T-helper 2 cell (primary cell): ENCODE results near the gene PIGN.

Experiments
- DNase-seq, 5 experiments: peaks; one replicate each; pipeline versions ENCODE4 v3.0.0 to v3.0.0-alpha.2; 2012 to 2022
- total RNA-seq, 2 donors: gene quantifications; one replicate each; lab custom pipeline; 2026; lab: John Stamatoyannopoulos, UW

Gene PIGN, protein sequence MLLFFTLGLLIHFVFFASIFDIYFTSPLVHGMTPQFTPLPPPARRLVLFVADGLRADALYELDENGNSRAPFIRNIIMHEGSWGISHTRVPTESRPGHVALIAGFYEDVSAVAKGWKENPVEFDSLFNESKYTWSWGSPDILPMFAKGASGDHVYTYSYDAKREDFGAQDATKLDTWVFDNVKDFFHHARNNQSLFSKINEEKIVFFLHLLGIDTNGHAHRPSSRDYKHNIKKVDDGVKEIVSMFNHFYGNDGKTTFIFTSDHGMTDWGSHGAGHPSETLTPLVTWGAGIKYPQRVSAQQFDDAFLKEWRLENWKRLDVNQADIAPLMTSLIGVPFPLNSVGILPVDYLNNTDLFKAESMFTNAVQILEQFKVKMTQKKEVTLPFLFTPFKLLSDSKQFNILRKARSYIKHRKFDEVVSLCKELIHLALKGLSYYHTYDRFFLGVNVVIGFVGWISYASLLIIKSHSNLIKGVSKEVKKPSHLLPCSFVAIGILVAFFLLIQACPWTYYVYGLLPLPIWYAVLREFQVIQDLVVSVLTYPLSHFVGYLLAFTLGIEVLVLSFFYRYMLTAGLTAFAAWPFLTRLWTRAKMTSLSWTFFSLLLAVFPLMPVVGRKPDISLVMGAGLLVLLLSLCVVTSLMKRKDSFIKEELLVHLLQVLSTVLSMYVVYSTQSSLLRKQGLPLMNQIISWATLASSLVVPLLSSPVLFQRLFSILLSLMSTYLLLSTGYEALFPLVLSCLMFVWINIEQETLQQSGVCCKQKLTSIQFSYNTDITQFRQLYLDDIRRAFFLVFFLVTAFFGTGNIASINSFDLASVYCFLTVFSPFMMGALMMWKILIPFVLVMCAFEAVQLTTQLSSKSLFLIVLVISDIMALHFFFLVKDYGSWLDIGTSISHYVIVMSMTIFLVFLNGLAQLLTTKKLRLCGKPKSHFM
- total RNA-seq = 15.0 to 29.4 reads per million in 2 donors

DNA sequence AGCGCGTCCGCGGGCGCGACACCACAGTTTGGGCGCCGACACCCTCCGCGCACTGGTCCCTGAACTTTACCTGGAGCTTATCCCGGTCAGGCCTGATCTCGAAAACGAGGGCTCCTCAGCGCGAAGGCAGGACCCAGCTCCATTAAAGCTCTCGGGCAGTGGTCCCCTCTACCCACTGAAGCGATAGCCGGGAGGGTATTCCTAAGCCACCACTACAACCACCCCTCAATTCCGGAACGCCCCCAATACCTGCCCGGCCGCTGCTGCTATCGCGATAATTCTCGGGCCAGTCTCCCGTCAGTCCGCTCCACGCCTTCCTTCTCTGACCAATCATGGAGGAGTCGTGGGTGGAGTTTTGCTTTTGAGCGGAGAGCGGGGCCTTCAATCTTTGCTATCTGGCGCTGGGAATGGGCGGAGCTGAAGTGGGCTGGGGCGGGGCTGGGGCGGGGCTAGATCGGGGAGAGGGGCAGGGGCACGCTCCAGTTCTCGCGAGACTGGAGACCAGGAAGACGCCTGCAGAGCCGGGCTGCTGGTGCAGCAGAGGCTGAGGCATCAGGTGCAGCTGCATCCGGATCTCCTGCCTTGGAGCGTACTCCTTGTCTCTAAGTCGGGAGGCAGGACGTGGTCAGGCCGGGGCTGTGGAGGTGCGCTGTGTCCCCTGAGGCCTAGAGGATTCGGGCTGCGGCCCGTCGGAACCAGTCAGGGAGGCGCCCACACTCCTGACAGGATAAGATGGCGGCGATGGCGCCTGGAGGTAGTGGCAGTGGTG, at the start of gene PIGN, which contains the start of gene RELCH:
TSS of gene PIGN (minus strand) at position 283 of the 769 bp plus-strand sequence. CDS start 25,703 bp downstream, outside the sequence.
TSS of gene RELCH (plus strand) at position 482 of the 769 bp plus-strand sequence. CDS start at position 733, 251 bp downstream.
- DNase-seq = peak; percentile 82 to 99 (median 92)

- DNase-seq = peak in 1 of 5 experiments; percentile 1
Observed at GRCh38 chr18:62236252-62236651, 49.4 kb upstream of the PIGN start.

- no peak for DNase-seq
Observed at GRCh38 chr18:62226047-62226446, 39.2 kb upstream of the PIGN start.

- no peak for DNase-seq
Observed at GRCh38 chr18:62224229-62224628, 37.4 kb upstream of the PIGN start.

DNA sequence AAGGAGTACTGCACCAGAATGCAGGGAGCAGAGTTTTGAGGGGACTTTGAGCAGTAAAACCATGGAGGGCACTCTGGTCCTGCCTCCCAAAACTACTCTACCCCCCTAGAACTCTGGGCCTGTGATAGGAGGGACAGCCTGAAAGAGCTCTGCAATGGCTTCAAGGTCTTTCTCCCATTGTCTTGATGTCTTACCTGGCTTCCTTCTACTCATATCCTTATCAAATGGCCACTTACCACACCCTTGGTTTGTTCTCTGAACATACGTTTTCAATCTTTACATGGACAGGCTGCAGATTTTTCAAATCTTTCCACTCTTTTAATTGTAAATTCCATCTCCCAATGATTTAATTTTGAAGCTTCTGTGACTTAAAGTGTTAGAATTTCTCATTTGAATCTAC, 27.9 kb upstream of the PIGN start:
- no peak for DNase-seq

DNA sequence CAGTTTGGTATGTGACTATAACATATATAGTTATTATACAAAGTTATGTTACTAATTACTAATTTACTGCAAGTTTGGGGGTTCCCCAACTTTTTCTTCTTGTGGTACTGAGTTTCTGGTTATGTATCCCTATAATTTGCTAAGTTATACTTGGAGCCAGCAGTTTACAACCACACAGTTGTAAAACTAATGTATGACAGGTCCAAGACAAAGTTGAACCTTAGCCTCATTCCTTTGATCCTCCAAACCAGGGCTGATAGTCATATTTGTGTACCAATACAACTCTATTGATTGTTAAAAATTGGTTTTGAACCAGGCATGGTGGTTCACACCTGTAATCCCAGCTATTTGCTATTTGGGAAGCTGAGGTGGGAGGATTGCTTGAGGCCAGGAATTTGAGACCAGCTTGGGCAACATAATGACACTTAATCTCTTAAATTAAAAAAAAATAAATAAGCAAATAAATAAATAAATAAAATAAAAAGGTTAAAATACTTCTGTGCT, 24.5 kb upstream of the PIGN start:
- no peak for DNase-seq

- DNase-seq = no peak
Observed at GRCh38 chr18:62210138-62210537, 23.3 kb upstream of the PIGN start.

GRCh38 chr18:62209046-62209445, 22.2 kb upstream of the PIGN start:
- DNase-seq = no peak

GRCh38 chr18:62206593-62206992, 19.7 kb upstream of the PIGN start:
- no peak for DNase-seq

- DNase-seq = no peak
Observed at GRCh38 chr18:62205824-62206223, 19.0 kb upstream of the PIGN start.

DNA sequence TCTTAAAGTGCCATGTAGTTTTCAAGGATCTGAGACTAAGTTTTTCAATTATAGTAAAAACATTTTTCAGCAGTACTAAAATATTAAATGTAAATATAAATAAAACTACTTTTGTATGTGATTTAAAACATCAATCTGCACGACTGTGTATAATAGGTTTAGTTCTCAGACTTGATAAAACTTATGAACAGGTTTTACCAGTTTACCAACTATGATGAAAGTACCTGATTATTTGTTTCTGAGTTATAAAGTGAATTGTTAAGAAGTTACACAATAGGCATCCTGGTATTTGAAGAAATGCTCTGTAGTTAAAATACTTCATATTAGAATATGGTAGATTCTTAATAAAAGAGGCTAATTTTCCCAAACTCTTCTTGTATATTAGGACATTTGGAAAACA, 15.0 kb upstream of the PIGN start:
- DNase-seq = no peak

- DNase-seq = no peak
Observed at GRCh38 chr18:62200121-62200914, 13.5 kb upstream of the PIGN start.

DNA sequence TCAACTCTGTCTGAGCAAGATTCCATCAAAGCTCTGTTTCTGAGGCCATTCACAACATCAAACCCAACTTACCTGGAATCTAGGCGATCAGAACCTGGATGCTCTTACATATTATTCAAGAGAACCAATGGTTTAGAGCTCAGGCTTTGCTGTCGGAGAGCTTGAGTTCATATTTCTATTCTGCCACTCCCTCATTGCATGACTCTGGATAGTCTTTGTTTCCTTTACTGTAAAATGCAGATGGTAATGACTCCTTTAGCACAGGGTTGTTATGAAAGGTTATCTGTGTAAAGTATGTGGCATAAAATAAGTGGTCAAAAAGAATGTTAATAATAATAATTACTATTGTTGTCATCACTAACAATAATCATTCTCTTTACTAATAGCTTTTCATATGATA, 12.8 kb upstream of the PIGN start:
- no peak for DNase-seq

- no peak for DNase-seq
Observed at GRCh38 chr18:62198259-62198658, 11.4 kb upstream of the PIGN start.

- DNase-seq = no peak
Observed at GRCh38 chr18:62196980-62197379, 10.1 kb upstream of the PIGN start.

DNA sequence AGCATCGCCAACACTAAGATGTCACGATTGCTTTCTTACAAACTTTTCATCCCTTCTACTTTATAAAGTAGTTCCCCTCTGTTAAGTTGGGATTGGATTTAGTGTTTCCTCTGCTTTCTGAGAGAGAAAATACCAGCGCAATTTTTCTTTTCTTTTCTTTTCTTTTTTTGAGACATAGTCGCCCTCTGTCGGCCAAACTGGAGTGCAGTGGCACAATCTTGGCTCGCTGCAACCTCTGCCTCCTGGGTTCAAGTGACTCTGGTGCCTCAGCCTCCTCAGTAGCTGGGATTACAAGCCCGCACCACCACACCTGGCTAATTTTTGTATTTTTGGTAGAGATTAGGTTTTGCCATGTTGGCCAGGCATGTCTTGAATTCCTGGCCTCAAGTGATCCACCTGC, 9.2 kb upstream of the PIGN start:
- DNase-seq = no peak

DNA sequence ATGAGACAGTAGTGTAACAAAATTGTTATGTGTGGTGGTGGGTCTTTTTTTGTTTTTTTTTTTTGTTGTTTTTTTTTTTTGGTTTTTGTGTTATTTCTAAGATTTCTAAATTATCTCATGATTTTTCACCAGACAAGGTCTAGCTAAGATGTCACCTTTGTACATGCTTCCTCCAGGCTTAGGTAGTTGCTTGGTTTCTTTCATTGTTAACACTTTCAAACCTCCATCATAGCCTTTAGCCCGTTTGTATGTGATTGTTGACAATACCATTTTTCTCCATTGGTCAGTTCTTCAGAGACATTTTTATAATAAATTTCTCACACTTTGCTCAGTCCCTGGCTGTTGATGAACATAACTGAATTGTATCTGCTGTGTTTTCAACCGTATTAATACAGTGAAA, 2.4 kb upstream of the PIGN start:
- DNase-seq = peak in 1 of 5 experiments; percentile 11

- DNase-seq = peak in 3 of 5 experiments; percentile 2 to 54 (median 10)
Observed at GRCh38 chr18:62187543-62188510, 971 bp upstream of the PIGN start.

- DNase-seq = peak in 1 of 5 experiments; percentile 1
Observed at GRCh38 chr18:62186499-62186773, 420 bp downstream of the PIGN start.

GRCh38 chr18:62183578-62184195, 3.2 kb downstream of the PIGN start:
- peak in 3 of 5 experiments; percentile 13 to 71 (median 19) for DNase-seq
